ENCODE measurements around the gene ADRB1.

ADRB1 gene

DNA sequence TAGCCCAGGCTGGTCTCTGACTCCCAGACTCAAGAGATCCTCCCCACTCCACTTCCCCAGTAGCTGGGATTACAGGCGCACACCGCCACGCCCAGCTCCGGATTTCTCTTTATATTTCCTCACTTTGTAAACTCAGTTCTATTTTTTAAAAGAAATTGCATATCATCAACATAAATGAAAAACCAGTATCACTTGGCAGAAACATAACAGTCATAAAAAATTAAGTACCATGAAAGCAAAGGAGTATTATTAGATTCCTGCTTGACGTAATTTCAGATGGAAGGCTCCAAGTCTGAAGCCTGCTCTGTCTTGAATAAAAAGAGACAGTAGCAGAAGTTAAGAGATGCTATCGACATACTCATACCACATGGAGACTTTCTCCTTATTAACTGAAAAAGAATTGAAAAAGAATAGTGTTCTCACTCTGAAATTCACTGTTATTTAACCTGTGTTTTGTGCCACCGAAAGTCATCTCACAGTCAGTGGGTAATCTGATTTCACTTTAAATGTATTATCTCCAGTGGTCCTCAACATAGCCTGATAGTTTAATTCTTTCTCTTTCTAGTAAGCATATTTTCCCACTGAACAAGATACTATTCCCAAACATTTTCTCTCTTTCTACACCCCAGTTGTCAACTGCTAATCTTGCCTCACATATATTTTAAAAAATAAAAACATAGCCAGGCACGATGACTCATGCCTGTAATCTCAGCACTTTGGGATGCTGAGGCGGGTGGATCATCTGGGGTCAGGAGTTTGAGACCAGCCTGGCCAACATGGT lies 40.3 kb upstream of the ADRB1 start:
- DNase-seq (ENCODE audit: low read depth), result no peak
- no peak overlapping the region for H3K4me3 ChIP-seq (ENCODE audit: low read depth, low read length)
- TF ChIP-seq, protein P1, sequence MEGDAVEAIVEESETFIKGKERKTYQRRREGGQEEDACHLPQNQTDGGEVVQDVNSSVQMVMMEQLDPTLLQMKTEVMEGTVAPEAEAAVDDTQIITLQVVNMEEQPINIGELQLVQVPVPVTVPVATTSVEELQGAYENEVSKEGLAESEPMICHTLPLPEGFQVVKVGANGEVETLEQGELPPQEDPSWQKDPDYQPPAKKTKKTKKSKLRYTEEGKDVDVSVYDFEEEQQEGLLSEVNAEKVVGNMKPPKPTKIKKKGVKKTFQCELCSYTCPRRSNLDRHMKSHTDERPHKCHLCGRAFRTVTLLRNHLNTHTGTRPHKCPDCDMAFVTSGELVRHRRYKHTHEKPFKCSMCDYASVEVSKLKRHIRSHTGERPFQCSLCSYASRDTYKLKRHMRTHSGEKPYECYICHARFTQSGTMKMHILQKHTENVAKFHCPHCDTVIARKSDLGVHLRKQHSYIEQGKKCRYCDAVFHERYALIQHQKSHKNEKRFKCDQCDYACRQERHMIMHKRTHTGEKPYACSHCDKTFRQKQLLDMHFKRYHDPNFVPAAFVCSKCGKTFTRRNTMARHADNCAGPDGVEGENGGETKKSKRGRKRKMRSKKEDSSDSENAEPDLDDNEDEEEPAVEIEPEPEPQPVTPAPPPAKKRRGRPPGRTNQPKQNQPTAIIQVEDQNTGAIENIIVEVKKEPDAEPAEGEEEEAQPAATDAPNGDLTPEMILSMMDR (IDR thresholded peaks at IDR 0.05; ENCODE audit: low read depth, low read length, missing control alignments), result no peak

- TF ChIP-seq, protein P1 (IDR thresholded peaks at IDR 0.05; ENCODE audit: low read depth, low read length, missing control alignments), result no peak
- DNase-seq (ENCODE audit: low read depth), result no peak
- no peak overlapping the region for H3K4me3 ChIP-seq (ENCODE audit: low read depth, low read length)
Observed at GRCh38 chr10:114009281-114009996, 34.2 kb upstream of the ADRB1 start.

- H3K4me3 ChIP-seq (ENCODE audit: low read depth, low read length), result no peak overlapping the region
- no peak for DNase-seq (ENCODE audit: low read depth)
- TF ChIP-seq, protein P1 (IDR thresholded peaks at IDR 0.05; ENCODE audit: low read depth, low read length, missing control alignments), result no peak
Observed at GRCh38 chr10:114010316-114010715, 33.4 kb upstream of the ADRB1 start.

DNA sequence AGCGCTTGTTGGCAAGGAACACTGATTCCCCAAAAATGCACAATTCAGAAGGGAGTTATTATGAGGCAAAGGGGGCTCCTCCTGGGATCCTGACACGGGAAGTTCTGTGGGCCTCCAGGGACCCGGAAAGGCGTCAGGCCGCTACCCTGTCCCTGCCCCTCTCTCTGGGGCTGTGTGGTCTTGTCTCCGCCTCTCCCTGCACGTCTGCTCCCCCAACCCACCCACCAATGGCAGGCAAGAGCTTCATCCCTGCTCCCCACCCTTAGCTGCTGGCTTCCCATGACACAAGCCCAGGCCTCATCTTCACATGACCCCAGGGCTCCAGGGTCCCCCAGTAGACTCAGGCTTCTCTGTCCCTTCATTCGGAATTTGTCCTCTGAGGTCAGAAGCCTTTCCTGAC lies 31.0 kb upstream of the ADRB1 start:
- no peak for DNase-seq (ENCODE audit: low read depth)
- TF ChIP-seq, protein P1 (IDR thresholded peaks at IDR 0.05; ENCODE audit: low read depth, low read length, missing control alignments), result no peak
- H3K4me3 ChIP-seq (ENCODE audit: low read depth, low read length), result no peak overlapping the region

DNA sequence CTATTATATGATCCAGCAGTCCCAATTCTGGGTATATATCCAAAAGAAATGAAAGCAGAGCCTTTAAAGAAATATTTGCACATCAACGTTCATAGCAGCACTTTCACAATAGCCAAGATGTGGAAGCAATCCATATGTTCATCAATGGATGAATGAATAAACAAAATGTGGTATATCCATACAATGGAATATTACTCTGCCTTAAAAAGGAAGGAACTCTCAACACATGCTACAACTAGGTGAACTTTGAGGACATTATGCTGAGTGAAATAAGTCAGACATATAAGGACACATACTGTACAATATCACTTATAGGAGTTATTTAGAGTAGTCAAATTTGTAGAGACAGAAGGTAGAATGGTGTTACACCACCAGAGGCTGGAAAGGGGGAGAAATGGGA lies 28.0 kb upstream of the ADRB1 start:
- DNase-seq (ENCODE audit: low read depth), result no peak
- no peak overlapping the region for H3K4me3 ChIP-seq (ENCODE audit: low read depth, low read length)
- TF ChIP-seq, protein P1 (IDR thresholded peaks at IDR 0.05; ENCODE audit: low read depth, low read length, missing control alignments), result no peak

DNA sequence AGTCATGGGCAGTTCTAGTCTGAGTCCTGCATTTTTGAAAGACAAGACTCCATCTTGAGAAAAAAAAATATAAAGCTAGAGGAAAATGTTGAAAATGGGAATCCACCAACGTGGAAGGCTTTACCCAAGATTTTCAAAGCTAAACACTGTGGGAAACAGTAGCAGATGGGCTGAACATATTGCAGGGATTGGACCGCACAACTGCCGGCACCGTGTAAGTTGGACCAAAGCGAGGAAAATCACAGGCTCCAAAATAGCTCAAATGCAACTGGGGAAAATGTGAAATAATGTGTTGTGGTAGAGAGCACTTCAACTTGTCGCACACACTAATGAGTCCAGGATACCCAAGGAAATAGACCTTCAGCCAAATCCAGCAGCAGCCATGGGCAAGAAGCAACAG lies 26.4 kb upstream of the ADRB1 start:
- TF ChIP-seq, protein P1 (IDR thresholded peaks at IDR 0.05; ENCODE audit: low read depth, low read length, missing control alignments), result no peak
- DNase-seq (ENCODE audit: low read depth), result no peak
- no peak overlapping the region for H3K4me3 ChIP-seq (ENCODE audit: low read depth, low read length)
